VCaP (cell line): ENCODE measurements around the gene LMAN1.

Experiments used
- H3K27ac ChIP-seq: fragments of 450-650 bp; 2 replicates; pipeline ENCODE4 v1.5.1; 2017
- CTCF ChIP-seq: fragments of 450-650 bp; conservative IDR thresholded peaks from 2 replicates; pipeline ENCODE4 v1.5.1; 2017; ENCODE audit warnings: mild to moderate bottlenecking, moderate library complexity

The LMAN1 gene

GRCh38 chr18:59303656-59304195, 55.3 kb downstream of the LMAN1 start:
- H3K27ac ChIP-seq, result no peak overlapping the region
- no peak for TF ChIP-seq CTCF

DNA sequence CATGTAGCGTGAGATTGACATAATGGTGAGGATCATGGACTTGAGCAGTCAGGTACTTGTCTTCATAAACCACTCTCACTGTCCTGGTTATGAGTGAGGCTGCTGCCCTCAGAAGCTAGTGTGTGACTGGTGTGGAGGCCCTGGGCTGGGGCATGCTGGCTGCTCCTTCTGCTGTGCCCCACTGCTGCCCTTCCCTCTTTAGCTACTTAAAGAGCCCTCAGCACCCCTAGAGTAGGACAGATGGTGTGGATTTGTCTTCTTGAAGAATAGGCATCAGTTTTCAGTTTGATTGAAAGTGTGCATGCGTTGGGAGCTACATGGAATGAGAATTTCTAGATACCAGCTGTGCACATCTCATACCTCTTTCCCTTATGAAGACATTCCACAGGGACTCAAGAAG, 56.1 kb downstream of the LMAN1 start:
- no peak overlapping the region for H3K27ac ChIP-seq
- TF ChIP-seq CTCF, result no peak

- H3K27ac ChIP-seq, result no peak overlapping the region
- no peak for TF ChIP-seq CTCF
Measured at GRCh38 chr18:59301929-59302328, 57.1 kb downstream of the LMAN1 start.

DNA sequence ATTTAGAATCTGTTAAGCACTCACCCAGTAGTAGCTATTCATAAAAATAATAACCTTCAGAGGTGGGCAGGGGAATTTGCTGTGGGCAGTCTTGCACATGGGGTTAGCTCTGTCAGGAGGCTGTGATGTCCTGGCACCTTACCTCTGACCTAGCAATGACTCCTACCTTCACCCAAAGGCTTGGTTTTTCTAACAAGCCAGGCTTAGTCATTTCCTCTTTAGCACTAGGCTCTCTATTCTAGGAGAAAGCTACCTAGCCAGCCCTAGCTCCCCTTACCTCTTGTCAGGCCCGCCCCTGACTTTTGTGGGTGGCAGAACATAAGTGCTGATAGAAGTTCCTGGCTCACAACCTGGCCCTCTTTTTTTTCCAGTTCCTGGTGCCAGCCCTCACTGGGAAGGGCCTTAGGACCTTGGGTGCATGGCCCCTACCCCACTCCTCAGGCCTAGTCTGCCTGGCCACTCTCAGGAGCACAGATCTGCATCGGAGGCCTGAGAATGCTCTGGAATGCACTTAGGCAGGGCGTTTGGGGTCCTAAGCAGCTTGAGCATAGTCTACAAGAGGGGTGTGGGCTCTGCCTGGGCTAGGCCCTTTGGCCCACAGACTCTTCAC, 58.3 kb downstream of the LMAN1 start:
- no peak for TF ChIP-seq CTCF
- no peak overlapping the region for H3K27ac ChIP-seq

DNA sequence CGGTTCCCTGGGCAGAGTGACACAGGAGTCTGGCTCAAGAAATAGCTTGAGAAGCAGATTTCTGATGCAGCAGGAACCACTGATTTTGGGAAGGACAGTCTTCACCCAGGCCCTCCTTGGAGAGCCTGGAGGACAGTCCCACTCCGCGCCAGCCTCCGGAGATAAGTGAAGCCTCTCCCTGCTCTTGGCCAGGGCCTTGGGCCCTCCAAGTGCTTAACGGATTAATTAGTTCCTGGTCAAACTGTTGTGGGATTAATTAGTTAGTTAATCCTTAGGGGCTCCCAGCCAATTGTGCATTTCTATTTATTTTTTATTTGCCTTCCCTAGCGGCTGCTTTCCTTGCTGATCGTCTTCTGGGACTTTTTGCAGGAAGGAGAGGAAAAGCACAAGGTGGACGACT, 60.2 kb downstream of the LMAN1 start:
- H3K27ac ChIP-seq, result no peak overlapping the region
- TF ChIP-seq CTCF, result no peak

- H3K27ac ChIP-seq, result no peak overlapping the region
- TF ChIP-seq CTCF, result no peak
Measured at GRCh38 chr18:59293317-59293716, 65.7 kb downstream of the LMAN1 start.

- no peak overlapping the region for H3K27ac ChIP-seq
- TF ChIP-seq CTCF, result no peak
Measured at GRCh38 chr18:59286341-59286740, 72.7 kb downstream of the LMAN1 start.
